Measurements from ENCODE around the gene CCDC47. TPM values are rescaled to one million over a fixed set of nuclear protein-coding genes. Genes with fewer than 3 reads are reported as not detected.

The CCDC47 gene
- polyA plus RNA-seq, 3 donors: 15.2 to 56.4 (median 43.0) TPM

- Histone ChIP-seq H3K79me2 (ENCODE audit: insufficient read depth, low read length) (no peaks in the 10 kb centered on the region), H3K4me2 (replicated peaks; ENCODE audit: extremely low read depth, low read length, poor library complexity, severe bottlenecking) (no peak overlapping the region), H3K27me3 (ENCODE audit: control insufficient read depth in 2 of 2, insufficient read depth in 2 of 2, low read length in 2 of 2) (no peaks in the 10 kb centered on the region), H3K9me3 (replicated peaks in 1 of 2; ENCODE audit: control insufficient read depth in 1 of 2, insufficient read depth in 1 of 2, low read length in 2 of 2) (no peaks in the 10 kb centered on the region), H3K9ac (ENCODE audit: insufficient read depth, low read length, poor library complexity, severe bottlenecking) (no peak overlapping the region), H3K27ac (ENCODE audit: low read depth in 1 of 2, low read length in 2 of 2) (no peak overlapping the region), H3K4me1 (ENCODE audit: control insufficient read depth in 1 of 2, insufficient read depth in 2 of 2, low read length in 2 of 2) (no peaks in the 10 kb centered on the region), H4K20me1 (ENCODE audit: insufficient read depth, low read length) (no peaks in the 10 kb centered on the region), H3K36me3 (replicated peaks in 1 of 2; ENCODE audit: control insufficient read depth in 1 of 2, insufficient read depth in 2 of 2, low read length in 2 of 2) (peaks cover 20 to 68% of the 10 kb centered on the region in 2 donors), H3K4me3 (replicated peaks in 1 of 3; ENCODE audit: low read depth in 2 of 3, low read length in 3 of 3) (no peak overlapping the region), H2AFZ (ENCODE audit: insufficient read depth, low read depth, low read length, poor library complexity, severe bottlenecking) (no peak overlapping the region)
- no peak for TF ChIP-seq CTCF (IDR thresholded peaks at IDR 0.05)
- no peaks in the 10 kb centered on the region for H3K9me3 Mint-ChIP-seq
- WGBS (ENCODE audit: insufficient coverage): 93% methylated on average over 3 of the region's 5 CpGs
- no peak overlapping the region for H3K4me3 Mint-ChIP-seq
- no peaks in the 10 kb centered on the region for H3K27me3 Mint-ChIP-seq (ENCODE audit: low read depth in 3 of 3)
- intact Hi-C loops (cut with micrococcal nuclease): no loop called here
- H3K36me3 Mint-ChIP-seq: peaks cover 39 to 58% of the 10 kb centered on the region in 2 donors
- no peaks in the 10 kb centered on the region for H3K4me1 Mint-ChIP-seq
- H3K27ac Mint-ChIP-seq: no peak overlapping the region
- DNase-seq: no peak
Observed at GRCh38 chr17:63718988-63719387, 54.4 kb downstream of the CCDC47 start.

GRCh38 chr17:63716426-63716825, 57.0 kb downstream of the CCDC47 start:
- H3K4me1 Mint-ChIP-seq: no peaks in the 10 kb centered on the region
- intact Hi-C loops (cut with micrococcal nuclease): no loop called here
- no peak overlapping the region for H3K4me3 Mint-ChIP-seq
- Histone ChIP-seq H2AFZ (ENCODE audit: insufficient read depth, low read depth, low read length, poor library complexity, severe bottlenecking) (no peak overlapping the region), H3K4me1 (ENCODE audit: control insufficient read depth in 1 of 2, insufficient read depth in 2 of 2, low read length in 2 of 2) (no peaks in the 10 kb centered on the region), H3K27ac (ENCODE audit: low read depth in 1 of 2, low read length in 2 of 2) (no peak overlapping the region), H3K4me2 (replicated peaks; ENCODE audit: extremely low read depth, low read length, poor library complexity, severe bottlenecking) (no peak overlapping the region), H3K4me3 (replicated peaks in 1 of 3; ENCODE audit: low read depth in 2 of 3, low read length in 3 of 3) (no peak overlapping the region), H3K36me3 (replicated peaks in 1 of 2; ENCODE audit: control insufficient read depth in 1 of 2, insufficient read depth in 2 of 2, low read length in 2 of 2) (peaks cover 29 to 70% of the 10 kb centered on the region in 2 donors), H3K79me2 (ENCODE audit: insufficient read depth, low read length) (no peaks in the 10 kb centered on the region), H3K27me3 (ENCODE audit: control insufficient read depth in 2 of 2, insufficient read depth in 2 of 2, low read length in 2 of 2) (no peaks in the 10 kb centered on the region), H3K9ac (ENCODE audit: insufficient read depth, low read length, poor library complexity, severe bottlenecking) (no peak overlapping the region), H4K20me1 (ENCODE audit: insufficient read depth, low read length) (no peaks in the 10 kb centered on the region), H3K9me3 (replicated peaks in 1 of 2; ENCODE audit: control insufficient read depth in 1 of 2, insufficient read depth in 1 of 2, low read length in 2 of 2) (no peaks in the 10 kb centered on the region)
- peaks cover 51 to 73% of the 10 kb centered on the region in 2 donors for H3K36me3 Mint-ChIP-seq
- no peaks in the 10 kb centered on the region for H3K9me3 Mint-ChIP-seq
- no CpG with 5 or more reads among the region's 3 CpGs for WGBS (ENCODE audit: insufficient coverage)
- H3K27ac Mint-ChIP-seq: peak overlapping the region in 1 of 7 donors; percentile 55
- no peak for DNase-seq
- H3K27me3 Mint-ChIP-seq (ENCODE audit: low read depth in 3 of 3): no peaks in the 10 kb centered on the region
- no peak for TF ChIP-seq CTCF (IDR thresholded peaks at IDR 0.05)
